HG02852 (cell line): ENCODE data around the gene TUFM.
"Not testable (repeated sequence)": the region's sequence is repeated elsewhere in the genome, so short reads cannot be mapped to it uniquely, and the experiment has no call there.

Source experiments
- ATAC-seq: cut with Tn5 transposase; IDR thresholded peaks from one replicate; pipeline ENCODE4 v1.9.1; 2021; ENCODE audit warnings: mild to moderate bottlenecking, moderate library complexity; ENCODE audit not compliant: unreplicated experiment

TUFM gene

DNA sequence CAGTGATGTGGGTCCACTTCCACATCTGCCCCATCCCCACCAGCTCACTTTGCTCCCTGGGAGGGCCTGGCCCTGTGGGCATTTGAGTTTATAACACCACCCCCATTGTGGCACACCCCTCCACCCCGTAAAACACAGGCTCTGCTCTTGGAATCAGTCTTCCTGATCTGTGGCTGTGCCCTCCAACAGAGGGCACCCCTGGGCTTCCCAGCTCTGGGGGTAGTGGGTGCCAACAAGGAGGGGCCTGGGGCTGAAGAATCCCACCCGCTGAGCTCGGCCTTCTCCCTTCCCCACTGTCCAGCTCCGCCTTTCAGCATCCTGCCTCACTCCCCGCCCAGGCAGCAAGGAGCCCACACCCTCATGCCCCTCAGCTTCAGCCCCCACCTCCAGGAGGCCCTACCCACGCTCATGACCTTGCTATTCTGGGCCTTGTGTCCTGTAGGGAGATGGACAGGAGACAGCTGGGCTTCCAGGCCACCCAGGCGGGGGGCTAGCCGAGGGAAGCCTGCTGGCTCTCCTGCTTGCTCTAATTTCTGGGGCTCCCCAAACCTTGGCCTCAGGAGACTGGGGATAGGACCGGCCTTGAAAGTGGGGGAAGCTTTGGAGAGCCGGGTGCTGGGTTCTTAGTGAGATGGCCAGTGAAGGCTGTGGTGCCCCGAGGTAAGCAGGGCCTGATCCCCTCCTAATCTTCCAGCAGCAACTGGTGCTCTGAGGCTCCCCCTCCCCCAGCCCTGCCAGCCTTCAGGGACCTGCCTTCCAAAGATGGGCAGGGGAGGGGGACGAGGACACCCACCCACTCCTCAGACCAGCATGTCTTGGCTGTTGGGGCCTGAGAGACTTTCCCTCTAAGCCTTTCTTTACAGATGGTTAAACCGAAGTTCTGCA, 29.2 kb upstream of the TUFM start:
- ATAC-seq: no peak

- no peak for ATAC-seq
Measured at GRCh38 chr16:28874406-28874805, 28.3 kb upstream of the TUFM start.

DNA sequence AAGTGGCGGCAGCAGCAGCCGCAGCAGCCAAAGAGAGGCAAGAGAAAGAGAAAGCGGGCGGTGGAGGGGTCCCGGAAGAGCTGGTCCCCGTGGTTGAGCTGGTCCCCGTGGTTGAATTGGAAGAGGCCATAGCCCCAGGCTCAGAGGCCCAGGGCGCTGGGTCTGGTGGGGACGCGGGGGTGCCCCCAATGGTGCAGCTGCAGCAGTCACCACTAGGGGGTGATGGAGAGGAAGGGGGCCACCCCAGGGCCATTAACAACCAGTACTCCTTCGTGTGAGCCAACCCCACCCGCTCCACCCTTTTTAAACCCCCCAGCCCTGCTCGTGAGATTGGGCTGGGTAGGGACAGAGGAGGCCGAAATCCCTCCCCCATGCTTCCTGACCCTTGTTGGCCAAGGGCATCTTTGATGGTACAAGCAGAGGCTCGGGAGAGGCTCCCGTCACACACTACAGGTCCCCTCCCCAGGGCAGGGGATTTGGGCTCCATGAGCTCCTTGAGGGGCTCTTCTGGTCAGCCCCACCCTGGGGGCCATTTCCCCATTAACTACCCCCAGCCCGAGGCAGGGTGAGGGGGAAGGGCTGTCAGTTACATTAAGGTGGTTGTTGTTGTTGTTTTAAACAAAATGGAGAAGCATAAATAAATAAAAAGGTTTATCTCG, 27.5 kb upstream of the TUFM start:
- no peak for ATAC-seq

DNA sequence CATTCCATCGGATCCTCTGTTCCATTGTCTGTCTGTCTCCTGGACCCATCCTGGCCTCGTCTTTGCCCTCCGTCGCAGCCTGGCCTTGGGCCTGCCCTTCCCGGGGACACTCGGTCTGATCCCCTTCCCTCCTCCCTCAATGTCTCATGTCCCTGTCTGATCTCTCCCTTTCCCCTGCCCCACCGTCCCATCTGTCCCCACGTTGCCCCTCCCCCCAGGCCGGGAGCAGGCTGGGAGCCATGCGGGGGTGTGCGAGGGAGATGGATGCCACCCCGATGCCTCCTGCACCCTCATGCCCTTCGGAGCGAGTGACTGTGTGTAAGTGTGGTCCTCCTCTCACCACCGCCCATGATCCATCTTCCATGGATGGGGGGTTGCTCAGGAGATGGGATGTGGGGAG, 26.8 kb upstream of the TUFM start:
- ATAC-seq: no peak

DNA sequence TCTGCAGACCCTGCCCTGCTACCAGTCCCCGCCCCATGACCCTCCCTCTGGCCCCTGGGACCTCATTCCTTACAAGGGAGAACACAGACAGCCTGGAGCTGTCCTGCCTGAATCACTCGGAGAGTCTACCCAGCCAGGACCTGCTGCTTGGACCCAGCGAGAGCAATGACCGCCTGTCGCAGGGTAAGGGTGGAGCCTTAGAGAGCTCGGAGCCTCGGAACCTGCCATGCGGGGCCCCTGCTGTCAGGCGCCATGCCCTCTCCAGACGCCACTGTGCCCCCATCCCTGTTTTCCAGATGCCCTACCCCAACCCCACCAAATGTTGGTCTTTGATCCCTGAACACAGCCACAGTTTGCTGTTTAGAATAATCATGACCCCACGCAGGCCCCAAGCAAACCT, 23.1 kb upstream of the TUFM start:
- no peak for ATAC-seq

DNA sequence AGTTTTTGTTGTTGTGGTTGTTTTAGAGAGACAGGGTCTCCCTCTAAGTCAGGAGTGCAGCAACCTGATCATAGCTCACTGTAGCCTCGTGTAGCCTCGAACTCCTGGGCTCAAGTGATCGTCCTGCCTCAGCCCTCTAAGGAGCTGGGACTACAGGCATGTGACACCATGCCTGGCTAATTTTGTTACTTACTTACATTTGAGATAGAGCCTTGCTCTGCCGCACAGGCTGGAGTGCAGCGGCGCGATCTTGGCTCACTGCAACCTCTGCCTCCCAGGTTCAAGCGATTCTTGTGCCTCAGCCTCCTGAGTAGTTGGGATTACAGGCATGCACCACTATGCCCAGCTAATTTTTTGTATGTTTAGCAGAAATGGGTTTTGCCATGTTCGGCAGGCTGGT, 21.5 kb upstream of the TUFM start:
- not testable (repeated sequence) for ATAC-seq

GRCh38 chr16:28867241-28867640, 21.1 kb upstream of the TUFM start:
- no peak for ATAC-seq

- no peak for ATAC-seq
Measured at GRCh38 chr16:28866454-28866804, 20.3 kb upstream of the TUFM start.

GRCh38 chr16:28865722-28866453, 19.7 kb upstream of the TUFM start:
- no peak for ATAC-seq

DNA sequence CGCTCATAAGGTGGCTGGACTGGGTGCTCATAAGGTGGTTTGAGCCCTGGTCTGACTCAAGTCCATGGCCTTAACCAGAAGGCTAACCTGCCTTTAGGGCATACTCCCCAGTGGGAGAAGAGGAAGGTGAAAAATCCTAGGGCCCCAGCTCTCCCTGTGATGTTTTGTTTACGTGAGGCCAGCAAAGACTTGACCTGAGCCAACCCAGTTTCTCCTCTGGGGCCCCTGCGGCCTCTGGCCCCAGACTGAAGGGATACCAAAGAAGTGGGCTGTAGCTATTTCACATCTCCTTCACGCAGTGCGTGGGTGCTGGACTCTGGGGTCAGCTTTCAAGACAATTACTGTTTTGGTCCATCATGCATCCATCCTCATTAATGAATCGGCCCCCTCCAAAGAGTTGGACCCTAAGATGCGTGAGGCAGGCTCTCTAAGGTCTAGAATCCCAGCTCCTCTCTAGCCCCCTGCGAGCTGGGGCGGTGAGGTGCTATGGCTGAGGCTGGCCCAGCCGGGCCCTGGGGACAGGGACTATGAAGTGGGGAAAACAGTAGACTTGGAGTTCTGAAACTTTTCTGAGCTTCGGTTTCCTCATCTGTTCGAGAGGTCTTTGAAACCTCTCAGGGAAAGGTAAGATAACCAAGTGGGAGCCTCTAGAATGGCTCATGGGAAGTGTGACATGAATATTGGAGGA, 19.0 kb upstream of the TUFM start:
- no peak for ATAC-seq

GRCh38 chr16:28863929-28864793, 18.0 kb upstream of the TUFM start:
- ATAC-seq: no peak

- no peak for ATAC-seq
Measured at GRCh38 chr16:28859326-28859725, 13.2 kb upstream of the TUFM start.

- no peak for ATAC-seq
Measured at GRCh38 chr16:28858421-28858820, 12.3 kb upstream of the TUFM start.

GRCh38 chr16:28846933-28847273, 755 bp upstream of the TUFM start:
- ATAC-seq: peak; percentile 10

DNA sequence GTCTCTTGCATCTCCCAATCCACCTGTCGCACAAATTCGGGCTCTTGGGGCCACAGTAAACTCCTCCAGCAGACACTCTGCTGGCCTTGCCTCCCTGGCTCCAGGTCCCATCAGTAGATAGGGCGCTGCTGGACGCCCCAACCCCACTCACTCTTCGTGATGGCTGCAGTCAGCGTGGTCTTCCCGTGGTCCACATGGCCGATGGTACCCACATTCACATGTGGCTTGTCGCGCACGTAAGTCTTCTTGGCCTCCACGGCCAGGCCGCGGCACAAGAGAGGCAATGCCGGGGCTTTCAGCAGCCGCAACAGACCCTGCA, 428 bp downstream of the TUFM start:
- ATAC-seq: peak; percentile 2

- ATAC-seq: no peak
Measured at GRCh38 chr16:28845293-28845692, 855 bp downstream of the TUFM start.

DNA sequence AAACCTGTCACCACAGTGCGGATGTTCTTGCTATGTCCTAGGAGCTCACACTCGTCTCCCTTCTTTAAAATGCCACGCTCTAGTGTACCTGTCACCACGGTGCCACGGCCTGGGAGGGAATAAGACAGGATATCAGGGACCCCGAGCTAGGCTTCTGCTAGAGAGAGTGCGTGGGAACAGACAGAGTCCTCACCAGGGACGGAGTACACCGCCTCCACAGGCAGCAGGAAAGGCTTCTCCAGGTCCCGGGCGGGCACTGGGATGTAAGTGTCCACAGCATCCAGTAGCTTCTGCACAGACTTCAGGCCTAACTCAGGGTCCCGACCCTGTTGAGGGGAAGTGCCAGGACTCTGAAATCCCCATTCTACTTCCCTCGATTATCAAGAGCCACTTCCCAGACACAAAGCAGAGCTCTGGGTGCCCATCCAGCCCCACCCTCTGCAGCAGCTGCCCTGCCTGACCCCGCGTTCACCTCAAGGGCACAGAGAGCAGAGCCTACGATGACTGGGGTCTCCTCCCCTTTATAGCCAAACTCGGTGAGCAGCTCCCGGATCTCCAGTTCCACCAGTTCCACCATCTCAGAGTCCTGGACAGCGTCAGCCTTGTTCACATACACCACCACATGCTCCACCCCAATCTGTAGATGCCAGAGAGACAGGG, 1.8 kb downstream of the TUFM start:
- ATAC-seq: no peak

DNA sequence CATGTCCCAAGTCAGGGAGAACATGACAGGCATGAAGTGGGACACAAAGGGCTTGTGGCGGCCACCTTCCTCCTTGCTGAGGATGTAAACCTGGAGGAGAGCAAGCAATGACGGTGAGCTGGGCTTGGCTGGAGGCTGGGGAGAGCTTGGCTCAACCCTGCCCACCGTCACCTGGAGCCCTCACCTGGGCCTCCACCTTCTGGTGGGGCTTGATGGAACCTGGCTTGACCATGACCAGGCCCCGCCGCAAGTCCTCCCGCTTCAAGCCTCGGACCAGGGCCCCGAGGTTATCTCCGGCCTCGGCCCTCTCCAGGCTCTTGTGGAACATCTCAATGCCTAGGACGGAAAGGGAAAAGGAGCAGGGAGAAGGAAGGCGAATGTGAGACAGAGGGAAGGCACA, 2.4 kb downstream of the TUFM start:
- no peak for ATAC-seq

- ATAC-seq: no peak
Measured at GRCh38 chr16:28842696-28843095, 3.5 kb downstream of the TUFM start.

DNA sequence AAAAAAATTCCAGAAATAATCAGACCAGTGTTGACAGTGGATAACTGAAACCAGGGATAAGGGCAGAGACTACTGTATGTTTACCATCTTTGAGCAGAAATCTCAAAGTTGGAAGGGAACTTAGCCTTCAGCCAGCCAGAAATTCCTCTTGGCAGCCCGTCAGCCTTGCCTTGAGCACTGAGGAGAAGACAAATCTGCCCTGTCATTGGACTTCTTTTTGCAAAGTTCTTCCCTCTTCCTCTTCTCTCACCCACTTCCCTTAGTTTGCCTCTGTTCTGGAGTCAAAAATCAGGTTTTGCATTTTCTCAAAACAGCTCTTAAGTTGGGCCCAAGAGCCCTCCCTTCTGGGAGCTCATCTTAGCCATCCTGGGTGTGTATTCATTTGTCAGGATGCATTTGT, 6.2 kb downstream of the TUFM start:
- no peak for ATAC-seq
